Stimulated activated CD4-positive, alpha-beta T cell treated with anti-CD3 and anti-CD28 coated beads, Interleukin-4, amount 100 ng/mL, for 4 hours (primary cell): Measurements from ENCODE around the gene PPP1R9B.

Experiments used
- DNase-seq, 2 experiments: peaks; one replicate each; pipeline ENCODE4 v3.0.0-alpha.2; 2020

PPP1R9B gene

GRCh38 chr17:50139950-50140885 is 10.3 kb downstream of the PPP1R9B start:
- peak; percentile 74 to 78 for DNase-seq

- no peak for DNase-seq
These were observed 11.2 kb downstream of the PPP1R9B start for GRCh38 chr17:50139185-50139783.

- no peak for DNase-seq
These were observed 13.4 kb downstream of the PPP1R9B start for GRCh38 chr17:50137042-50137441.

GRCh38 chr17:50136096-50136687 is 14.3 kb downstream of the PPP1R9B start:
- no peak for DNase-seq

GRCh38 chr17:50135316-50136095 is 15.0 kb downstream of the PPP1R9B start:
- no peak for DNase-seq

- no peak for DNase-seq
These were observed 16.0 kb downstream of the PPP1R9B start for GRCh38 chr17:50134206-50135110.

GRCh38 chr17:50133769-50134099 is 16.7 kb downstream of the PPP1R9B start:
- DNase-seq, result no peak

GRCh38 chr17:50133028-50133768 is 17.3 kb downstream of the PPP1R9B start:
- DNase-seq, result no peak

GRCh38 chr17:50132104-50132794 is 18.2 kb downstream of the PPP1R9B start:
- no peak for DNase-seq

GRCh38 chr17:50130559-50131305 is 19.7 kb downstream of the PPP1R9B start:
- DNase-seq, result peak in 1 of 2 experiments; percentile 11

GRCh38 chr17:50129728-50130558 is 20.5 kb downstream of the PPP1R9B start, which contains the start of gene SAMD14:
Gene SAMD14 (minus strand): TSS chr17:50130160. CDS start chr17:50124959, 5,201 bp downstream.
- peak; percentile 44 to 50 for DNase-seq

GRCh38 chr17:50129353-50129727 is 21.1 kb downstream of the PPP1R9B start:
- DNase-seq, result no peak

GRCh38 chr17:50128441-50129352 is 21.8 kb downstream of the PPP1R9B start:
- no peak for DNase-seq

GRCh38 chr17:50127697-50128361 is 22.6 kb downstream of the PPP1R9B start:
- no peak for DNase-seq

- DNase-seq, result no peak
These were observed 25.0 kb downstream of the PPP1R9B start for GRCh38 chr17:50125420-50125997.

GRCh38 chr17:50123649-50124349 is 26.7 kb downstream of the PPP1R9B start:
- no peak for DNase-seq
